GM12865 (cell line): ENCODE measurements around the gene HPCAL1.
"Not testable (repeated sequence)": the region's sequence is repeated elsewhere in the genome, so short reads cannot be mapped to it uniquely, and the experiment has no call there.

ENCODE experiments used
- DNase-seq: peaks from one replicate; pipeline ENCODE4 v3.0.0; 2010; ENCODE audit warnings: low read depth
- H3K4me3 ChIP-seq: 2 replicates; pipeline ENCODE4 v1.5.1; 2011; ENCODE audit warnings: mild to moderate bottlenecking, low read depth, low read length, control low read depth
- TF ChIP-seq, protein P1 (sequence below): IDR thresholded peaks from 2 replicates; pipeline ENCODE4 v1.5.1; 2011; ENCODE audit warnings: low read length, control low read depth, low read depth, inconsistent platforms; ENCODE audit not compliant: insufficient read depth; ENCODE audit errors: missing control alignments

The HPCAL1 gene

DNA sequence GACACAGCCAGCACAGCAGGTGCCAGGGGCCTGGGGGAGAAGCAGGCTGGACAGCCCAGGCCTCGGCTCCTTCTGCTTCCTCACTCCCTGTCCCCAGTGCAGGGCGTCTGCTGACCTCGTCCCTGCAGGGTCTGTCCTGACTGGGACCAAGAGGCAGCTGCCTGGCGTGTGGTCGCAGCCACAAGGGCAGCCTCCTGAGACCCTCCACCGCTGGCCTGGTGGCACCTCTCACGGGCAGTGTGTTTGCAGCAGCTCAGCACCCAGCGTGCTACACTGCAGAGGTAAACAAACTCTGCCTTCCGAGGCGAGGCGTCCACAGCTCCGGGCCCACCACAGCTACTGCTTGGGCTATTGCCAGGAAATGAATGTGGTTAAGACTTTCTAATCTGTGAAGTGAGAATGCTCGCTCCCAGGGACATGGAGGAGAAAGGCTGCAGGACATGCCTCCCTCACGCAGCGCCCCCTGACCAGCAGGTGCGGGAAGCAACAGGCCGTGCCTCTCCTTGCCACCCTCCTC, 46.1 kb upstream of the HPCAL1 start:
- TF ChIP-seq, protein P1, sequence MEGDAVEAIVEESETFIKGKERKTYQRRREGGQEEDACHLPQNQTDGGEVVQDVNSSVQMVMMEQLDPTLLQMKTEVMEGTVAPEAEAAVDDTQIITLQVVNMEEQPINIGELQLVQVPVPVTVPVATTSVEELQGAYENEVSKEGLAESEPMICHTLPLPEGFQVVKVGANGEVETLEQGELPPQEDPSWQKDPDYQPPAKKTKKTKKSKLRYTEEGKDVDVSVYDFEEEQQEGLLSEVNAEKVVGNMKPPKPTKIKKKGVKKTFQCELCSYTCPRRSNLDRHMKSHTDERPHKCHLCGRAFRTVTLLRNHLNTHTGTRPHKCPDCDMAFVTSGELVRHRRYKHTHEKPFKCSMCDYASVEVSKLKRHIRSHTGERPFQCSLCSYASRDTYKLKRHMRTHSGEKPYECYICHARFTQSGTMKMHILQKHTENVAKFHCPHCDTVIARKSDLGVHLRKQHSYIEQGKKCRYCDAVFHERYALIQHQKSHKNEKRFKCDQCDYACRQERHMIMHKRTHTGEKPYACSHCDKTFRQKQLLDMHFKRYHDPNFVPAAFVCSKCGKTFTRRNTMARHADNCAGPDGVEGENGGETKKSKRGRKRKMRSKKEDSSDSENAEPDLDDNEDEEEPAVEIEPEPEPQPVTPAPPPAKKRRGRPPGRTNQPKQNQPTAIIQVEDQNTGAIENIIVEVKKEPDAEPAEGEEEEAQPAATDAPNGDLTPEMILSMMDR, result no peak
- H3K4me3 ChIP-seq, result no peak overlapping the region
- no peak for DNase-seq

DNA sequence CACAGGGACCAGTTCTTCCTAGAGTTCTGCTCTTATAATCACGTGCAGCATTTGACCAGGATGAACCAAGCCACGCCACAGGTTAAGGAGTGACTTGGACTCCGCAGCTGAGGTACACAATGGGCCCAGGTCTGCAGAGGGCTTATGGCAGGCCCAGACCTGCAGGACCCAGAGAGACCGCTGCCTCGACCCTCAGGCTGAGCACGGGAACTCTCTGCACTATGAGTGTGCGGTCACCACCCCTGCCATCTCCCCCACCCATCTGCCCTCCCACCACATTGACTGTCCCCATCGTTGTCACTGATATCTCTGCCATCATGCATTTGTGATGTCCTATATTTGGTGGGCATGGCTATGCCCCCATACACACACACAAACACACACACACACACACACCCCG, 45.7 kb upstream of the HPCAL1 start:
- no peak overlapping the region for H3K4me3 ChIP-seq
- DNase-seq, result no peak
- TF ChIP-seq, protein P1, result no peak

DNA sequence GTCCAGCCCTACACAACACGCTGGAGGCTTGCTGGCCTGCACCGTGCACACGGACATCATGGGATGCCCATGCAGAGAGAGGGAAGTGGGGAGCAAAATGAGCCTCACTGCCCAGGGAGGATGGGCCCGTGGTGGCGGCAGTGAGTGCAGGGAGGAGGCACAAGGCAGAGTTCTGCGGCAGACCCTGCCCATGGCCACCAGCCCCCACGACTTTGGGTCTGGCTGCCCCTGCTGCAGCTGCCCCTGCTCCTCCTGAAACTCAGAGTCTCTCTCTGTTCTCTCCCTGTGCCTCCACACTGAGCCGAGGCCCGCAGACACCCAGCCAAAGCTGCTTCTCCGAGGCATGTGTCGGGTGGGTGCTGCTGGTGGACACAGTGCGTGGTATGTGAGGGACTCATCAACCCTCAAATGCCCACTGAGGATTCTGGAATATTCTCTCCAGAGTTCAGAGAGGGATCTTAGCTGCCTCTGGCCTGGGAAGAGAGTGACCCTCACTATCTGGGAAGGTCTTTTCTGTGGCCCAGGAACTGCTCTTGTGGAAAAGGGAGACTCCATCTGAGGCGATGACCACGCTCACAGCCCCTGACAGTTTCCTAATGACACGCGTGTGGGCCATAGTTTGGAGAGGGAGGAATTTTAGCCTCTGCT, 45.1 kb upstream of the HPCAL1 start:
- no peak overlapping the region for H3K4me3 ChIP-seq
- TF ChIP-seq, protein P1, result no peak
- no peak for DNase-seq

DNA sequence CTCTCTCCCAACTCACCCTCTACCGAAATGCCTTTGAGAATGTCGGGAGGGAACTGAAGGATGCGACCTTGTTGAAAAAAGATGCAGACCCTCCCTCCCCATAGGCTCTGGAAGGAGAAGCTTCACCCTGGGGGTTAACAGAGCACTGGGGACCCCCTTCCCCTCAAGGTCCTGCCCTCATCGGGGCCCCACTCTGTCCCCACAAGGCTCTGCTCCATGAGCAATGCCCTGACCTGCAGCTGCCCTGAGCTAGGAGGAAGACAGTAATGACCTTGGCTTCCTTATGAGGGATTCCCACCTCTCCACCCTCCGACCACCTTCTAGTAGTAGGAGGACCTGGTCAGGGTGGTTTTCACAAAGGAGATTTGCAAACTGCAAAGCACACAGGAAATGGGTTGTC, 44.4 kb upstream of the HPCAL1 start:
- no peak for DNase-seq
- TF ChIP-seq, protein P1, result no peak

GRCh38 chr2:10258726-10259125, 44.0 kb upstream of the HPCAL1 start:
- TF ChIP-seq, protein P1, result no peak
- H3K4me3 ChIP-seq, result no peak overlapping the region

More for the DNA sequence above, 44.4 kb upstream of the HPCAL1 start:
- no peak overlapping the region for H3K4me3 ChIP-seq

GRCh38 chr2:10260130-10260529, 42.6 kb upstream of the HPCAL1 start:
- DNase-seq, result no peak
- no peak overlapping the region for H3K4me3 ChIP-seq
- TF ChIP-seq, protein P1, result no peak

More at GRCh38 chr2:10258726-10259125, 44.0 kb upstream of the HPCAL1 start:
- DNase-seq, result no peak

DNA sequence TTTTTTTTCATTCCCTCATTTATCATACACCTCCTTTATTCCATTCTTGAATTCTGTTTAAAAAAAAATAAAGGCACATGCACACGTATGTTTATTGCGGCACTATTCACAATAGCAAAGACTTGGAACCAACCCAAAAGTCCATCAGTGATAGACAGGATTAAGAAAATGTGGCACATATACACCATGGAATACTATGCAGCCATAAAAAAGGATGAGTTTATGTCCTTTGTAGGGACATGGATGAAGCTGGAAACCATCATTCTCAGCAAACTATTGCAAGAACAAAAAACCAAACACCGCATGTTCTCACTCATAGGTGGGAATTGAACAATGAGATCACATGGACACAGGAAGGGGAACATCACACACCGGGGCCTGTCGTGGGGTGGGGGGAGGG, 39.2 kb upstream of the HPCAL1 start:
- not testable (repeated sequence) for H3K4me3 ChIP-seq, DNase-seq
